WERI-Rb-1 (cell line): Measurements from ENCODE around the gene ZNF683.

ENCODE experiments used
- DNase-seq: peaks from one replicate; pipeline ENCODE4 v3.0.0-alpha.2; 2020
- H3K27ac ChIP-seq: fragments of 250-450 bp; sonication (Bioruptor Pico); 2 replicates; pipeline ENCODE4 v1.5.1; 2020; ENCODE audit warnings: mild to moderate bottlenecking, moderate library complexity
- H3K27me3 ChIP-seq: fragments of 250-450 bp; sonication (Bioruptor Pico); 2 replicates; pipeline ENCODE4 v1.5.1; 2021; ENCODE audit warnings: mild to moderate bottlenecking, low read depth, moderate library complexity; ENCODE audit not compliant: insufficient read depth, severe bottlenecking
- H3K36me3 ChIP-seq: fragments of 250-450 bp; sonication (Bioruptor Pico); 2 replicates; pipeline ENCODE4 v1.5.1; 2020; ENCODE audit warnings: mild to moderate bottlenecking, moderate library complexity
- H3K4me3 ChIP-seq: 2 replicates; pipeline ENCODE4 v1.5.1; 2011; ENCODE audit warnings: low read depth, mild to moderate bottlenecking, control low read depth, low read length
- H3K9me3 ChIP-seq: fragments of 250-450 bp; sonication (Bioruptor Pico); 2 replicates; pipeline ENCODE4 v1.5.1; 2021; ENCODE audit warnings: mild to moderate bottlenecking, moderate library complexity; ENCODE audit not compliant: severe bottlenecking
- TF ChIP-seq, protein P1 (sequence below): IDR thresholded peaks from 2 replicates; pipeline ENCODE4 v1.5.1; 2011; ENCODE audit warnings: low read depth, mild to moderate bottlenecking, control low read depth, inconsistent platforms, low read length

ZNF683 gene

DNA sequence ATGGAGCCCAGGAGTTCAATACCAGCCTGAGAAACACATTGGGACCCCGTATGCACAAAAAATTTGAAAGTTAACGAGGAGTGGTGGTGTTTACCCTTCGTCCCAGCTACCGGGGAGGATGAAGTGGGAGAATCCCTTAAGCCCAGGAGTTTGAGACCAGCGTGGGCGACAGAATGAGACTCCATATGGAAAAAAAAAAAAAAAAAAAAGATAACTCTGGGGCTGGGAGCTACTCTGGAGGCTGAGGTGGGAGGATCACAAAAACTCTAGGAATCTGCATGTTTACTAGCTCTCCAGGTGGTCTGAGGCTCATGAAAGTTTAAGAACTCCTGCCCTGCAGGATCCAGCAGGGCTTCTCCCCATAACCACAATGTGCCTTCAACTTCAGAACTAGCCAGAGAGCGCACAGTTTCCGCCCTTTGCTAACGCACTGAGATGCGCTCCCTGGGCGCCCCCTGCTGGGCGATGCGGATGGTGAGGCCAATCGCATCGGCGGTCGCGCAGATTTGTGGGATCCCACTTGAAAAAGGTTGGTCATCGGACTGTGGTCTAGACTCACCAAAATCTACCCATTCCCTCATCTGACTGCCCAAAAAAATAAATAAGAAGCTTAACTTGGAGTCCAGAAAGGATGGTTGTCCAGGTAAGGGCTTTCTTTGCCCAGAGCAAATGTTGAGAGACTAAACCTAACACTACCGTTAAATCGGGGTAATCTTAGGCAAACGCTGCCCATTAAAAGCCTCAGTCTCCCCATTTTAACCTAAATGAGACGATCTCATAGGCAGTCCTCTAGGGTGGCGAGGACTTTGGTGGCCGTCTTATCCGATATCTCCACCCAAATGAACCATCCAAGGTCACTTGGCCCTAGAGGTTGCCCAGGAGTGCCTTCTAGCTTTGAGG, 8.8 kb downstream of the ZNF683 start:
- TF ChIP-seq, protein P1, sequence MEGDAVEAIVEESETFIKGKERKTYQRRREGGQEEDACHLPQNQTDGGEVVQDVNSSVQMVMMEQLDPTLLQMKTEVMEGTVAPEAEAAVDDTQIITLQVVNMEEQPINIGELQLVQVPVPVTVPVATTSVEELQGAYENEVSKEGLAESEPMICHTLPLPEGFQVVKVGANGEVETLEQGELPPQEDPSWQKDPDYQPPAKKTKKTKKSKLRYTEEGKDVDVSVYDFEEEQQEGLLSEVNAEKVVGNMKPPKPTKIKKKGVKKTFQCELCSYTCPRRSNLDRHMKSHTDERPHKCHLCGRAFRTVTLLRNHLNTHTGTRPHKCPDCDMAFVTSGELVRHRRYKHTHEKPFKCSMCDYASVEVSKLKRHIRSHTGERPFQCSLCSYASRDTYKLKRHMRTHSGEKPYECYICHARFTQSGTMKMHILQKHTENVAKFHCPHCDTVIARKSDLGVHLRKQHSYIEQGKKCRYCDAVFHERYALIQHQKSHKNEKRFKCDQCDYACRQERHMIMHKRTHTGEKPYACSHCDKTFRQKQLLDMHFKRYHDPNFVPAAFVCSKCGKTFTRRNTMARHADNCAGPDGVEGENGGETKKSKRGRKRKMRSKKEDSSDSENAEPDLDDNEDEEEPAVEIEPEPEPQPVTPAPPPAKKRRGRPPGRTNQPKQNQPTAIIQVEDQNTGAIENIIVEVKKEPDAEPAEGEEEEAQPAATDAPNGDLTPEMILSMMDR: peak; percentile 96
- no peaks in the 10 kb centered on the region for H3K36me3 ChIP-seq
- H3K27ac ChIP-seq: no peak overlapping the region
- no peaks in the 10 kb centered on the region for H3K9me3 ChIP-seq
- no peaks in the 10 kb centered on the region for H3K27me3 ChIP-seq
- no peak overlapping the region for H3K4me3 ChIP-seq
- DNase-seq: peak; percentile 80

- TF ChIP-seq, protein P1: no peak
- no peak for DNase-seq
- H3K9me3 ChIP-seq: no peaks in the 10 kb centered on the region
- no peaks in the 10 kb centered on the region for H3K27me3 ChIP-seq
- no peak overlapping the region for H3K4me3 ChIP-seq
- H3K27ac ChIP-seq: no peak overlapping the region
- H3K36me3 ChIP-seq: no peaks in the 10 kb centered on the region
Measured at GRCh38 chr1:26362331-26362730, 10.2 kb downstream of the ZNF683 start.

DNA sequence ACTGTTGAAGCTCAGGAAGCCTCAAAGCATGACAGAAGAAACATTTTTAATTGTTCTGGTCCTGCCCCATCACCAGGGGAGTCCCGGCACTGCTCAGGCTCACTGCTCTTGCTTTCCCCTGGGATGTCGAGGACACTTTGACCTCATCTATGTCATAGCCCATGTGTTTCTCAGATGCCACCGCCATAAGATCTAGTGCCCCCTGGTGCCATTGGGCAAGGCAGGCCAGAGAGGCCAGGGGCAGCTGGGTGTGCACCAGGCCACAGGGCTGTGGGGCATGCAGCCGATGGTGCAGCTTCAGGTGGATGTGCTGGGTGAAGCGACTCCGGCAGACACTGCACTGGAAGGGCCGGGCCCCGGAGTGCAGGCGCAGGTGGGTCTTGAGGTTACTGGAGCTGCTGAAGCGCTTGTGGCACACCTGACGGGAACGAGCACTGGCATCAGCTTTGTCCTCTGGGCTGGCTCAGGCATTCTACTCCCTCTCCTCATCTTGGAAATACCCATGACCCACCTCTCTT, 10.9 kb downstream of the ZNF683 start:
- no peak overlapping the region for H3K4me3 ChIP-seq
- no peak overlapping the region for H3K27ac ChIP-seq
- TF ChIP-seq, protein P1: 0 out of 2 replicates have a peak, but pooled peaks have one; percentile 4
- no peaks in the 10 kb centered on the region for H3K36me3 ChIP-seq
- DNase-seq: no peak
- no peaks in the 10 kb centered on the region for H3K27me3 ChIP-seq
- H3K9me3 ChIP-seq: no peaks in the 10 kb centered on the region

DNA sequence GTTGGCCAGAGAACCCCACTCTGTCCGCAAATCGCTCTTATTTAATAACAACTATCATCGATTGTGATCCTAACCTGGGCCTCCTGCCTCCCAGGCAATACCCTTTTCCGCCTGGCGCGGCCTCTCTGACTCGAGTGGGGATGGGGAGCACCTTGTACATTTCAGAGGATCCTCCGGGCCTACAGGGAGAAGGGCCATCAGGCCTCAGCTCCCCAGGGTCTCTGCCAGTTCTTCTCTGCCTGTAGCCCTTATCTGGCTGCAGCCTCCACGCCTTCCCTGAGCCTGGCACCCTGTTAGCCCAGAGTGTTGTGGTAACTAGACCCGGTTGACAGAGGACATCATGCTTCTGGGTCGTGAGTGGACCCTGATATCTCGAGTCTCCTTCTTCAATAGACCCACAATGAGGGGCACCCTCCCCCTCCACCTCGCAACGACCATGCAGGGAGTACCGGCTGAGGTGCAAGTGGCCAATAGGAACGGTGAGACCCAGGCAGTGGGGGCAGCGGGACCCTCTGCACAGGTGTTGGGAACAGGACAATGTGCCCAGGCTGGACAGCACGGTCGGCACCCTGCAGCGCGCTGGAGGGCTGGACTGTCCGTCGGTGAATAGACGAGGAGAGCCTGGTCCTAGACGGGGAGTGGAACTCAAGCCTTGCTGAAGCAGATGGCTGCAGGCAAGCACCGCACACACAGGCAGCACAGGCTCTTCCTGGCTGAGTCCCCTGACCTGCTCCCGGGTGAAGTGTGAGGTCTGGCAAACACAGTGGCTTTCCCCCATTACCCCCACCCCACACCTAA, 11.5 kb downstream of the ZNF683 start:
- Histone ChIP-seq H3K27ac (no peak overlapping the region), H3K36me3 (no peaks in the 10 kb centered on the region), H3K27me3 (no peaks in the 10 kb centered on the region), H3K9me3 (no peaks in the 10 kb centered on the region), H3K4me3 (no peak overlapping the region)
- TF ChIP-seq, protein P1: no peak
- DNase-seq: no peak

DNA sequence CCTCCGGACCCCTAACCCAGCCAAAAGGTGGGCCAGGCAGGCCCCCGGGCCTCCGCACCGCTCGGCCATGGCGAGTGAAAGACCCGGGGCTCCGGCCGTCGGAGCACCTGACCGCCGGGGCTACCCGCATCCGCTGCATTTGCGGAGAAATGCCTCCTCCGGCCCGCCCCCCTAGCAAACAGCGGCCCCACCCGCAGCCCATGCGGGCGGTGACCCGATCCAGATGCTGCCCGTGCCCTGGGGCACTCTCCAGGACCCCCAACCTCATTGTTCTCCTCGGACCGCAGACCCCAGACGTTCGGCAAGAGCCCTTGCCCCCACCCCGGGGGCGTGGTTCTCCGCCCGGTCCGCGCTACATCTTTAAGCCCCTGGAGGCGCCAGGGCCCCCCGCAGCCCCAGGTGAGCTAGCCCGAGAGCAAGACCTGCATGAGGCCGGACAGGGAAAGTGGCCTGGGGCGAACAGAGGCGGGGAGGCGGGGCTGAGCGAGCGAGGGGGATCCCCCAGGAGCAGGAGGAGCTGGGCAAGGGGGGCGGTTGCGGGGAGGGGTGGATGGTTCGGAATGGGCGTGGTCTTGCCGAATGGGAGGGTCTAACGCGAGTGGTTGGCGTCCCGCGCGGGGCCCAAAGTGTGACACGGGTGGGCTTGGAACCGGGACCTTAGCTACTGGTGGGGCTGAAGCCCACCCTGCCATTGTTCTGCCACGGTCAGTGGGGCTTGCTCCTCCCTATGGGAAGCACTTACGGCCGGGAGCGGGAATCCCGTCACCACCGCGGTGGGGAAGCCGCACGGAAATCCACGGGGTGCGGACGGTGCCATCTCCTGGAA, 12.4 kb downstream of the ZNF683 start:
- TF ChIP-seq, protein P1: no peak
- no peaks in the 10 kb centered on the region for H3K27me3 ChIP-seq
- no peaks in the 10 kb centered on the region for H3K36me3 ChIP-seq
- no peak for DNase-seq
- H3K9me3 ChIP-seq: no peaks in the 10 kb centered on the region
- H3K27ac ChIP-seq: no peak overlapping the region
- H3K4me3 ChIP-seq: no peak overlapping the region
